WTC11 (cell line): ENCODE data around the gene CDK5RAP2. TPM values are rescaled to one million over a fixed set of nuclear protein-coding genes. Genes with fewer than 3 reads are reported as not detected.

Experiments
- ATAC-seq: fragments of 200-7000 bp; cut with Tn5 transposase; 2 replicates; pipeline ENCODE4 v1.10.0; 2021; ENCODE audit warnings: mild to moderate bottlenecking, moderate library complexity
- CTCF ChIA-PET: fragments of 300-600 bp; sonication (Branson Sonifier 250); formaldehyde crosslinking; loops from one replicate; lab custom pipeline; 2021; ENCODE audit warnings: antibody characterized with exemption; lab: Charles Lee
- POLR2A ChIA-PET: fragments of 350-600 bp; sonication (Branson Sonifier 250); formaldehyde crosslinking; loops from one replicate; lab custom pipeline; 2021; ENCODE audit warnings: antibody characterized with exemption; lab: Charles Lee
- DNase-seq: peaks from one replicate; pipeline ENCODE4 v3.0.0; 2021; ENCODE audit warnings: low spot score
- H3K27ac Mint-ChIP-seq: 2 replicates; pipeline ENCODE4 v1.8.0; 2021; ENCODE audit warnings: mixed read lengths
- H3K27me3 Mint-ChIP-seq: 2 replicates; pipeline ENCODE4 v1.8.0; 2021; ENCODE audit warnings: low read depth, mild to moderate bottlenecking, moderate library complexity, mixed read lengths
- H3K36me3 Mint-ChIP-seq: 2 replicates; pipeline ENCODE4 v1.8.0; 2021; ENCODE audit warnings: mixed read lengths
- H3K4me1 Mint-ChIP-seq: 2 replicates; pipeline ENCODE4 v1.8.0; 2022; ENCODE audit warnings: mixed read lengths
- H3K4me3 Mint-ChIP-seq: 2 replicates; pipeline ENCODE4 v1.8.0; 2021; ENCODE audit warnings: mild to moderate bottlenecking, moderate library complexity, mixed read lengths
- H3K9me3 Mint-ChIP-seq: 2 replicates; pipeline ENCODE4 v1.8.0; 2021; ENCODE audit warnings: mixed read lengths
- ATF1 ChIP-seq: sonication (generic); formaldehyde crosslinking; IDR thresholded peaks from 2 replicates; pipeline ENCODE4 v1.8.1; 2023; ENCODE audit warnings: mild to moderate bottlenecking, moderate library complexity, missing genetic modification reagents
- HMGA2 ChIP-seq: fragments of 250-450 bp; sonication (Bioruptor Pico); IDR thresholded peaks from 2 replicates; pipeline ENCODE4 v1.4.0; 2021; ENCODE audit warnings: mild to moderate bottlenecking, moderate library complexity
- NR3C1 ChIP-seq: sonication (generic); formaldehyde crosslinking; conservative IDR thresholded peaks from 2 replicates; pipeline ENCODE4 v1.8.1; 2023; ENCODE audit warnings: low read depth, mild to moderate bottlenecking, missing genetic modification reagents
- PRRX2 ChIP-seq: fragments of 250-450 bp; sonication (Bioruptor Pico); IDR thresholded peaks from 2 replicates; pipeline ENCODE4 v1.8.0; 2021; ENCODE audit warnings: mild to moderate bottlenecking
- SP1 ChIP-seq: sonication (generic); formaldehyde crosslinking; conservative IDR thresholded peaks from 2 replicates; pipeline ENCODE4 v1.8.1; 2022; ENCODE audit warnings: missing genetic modification reagents
- TCF7 ChIP-seq: sonication (generic); formaldehyde crosslinking; IDR thresholded peaks from 2 replicates; pipeline ENCODE4 v1.8.0; 2022; ENCODE audit warnings: mild to moderate bottlenecking, low read depth, missing genetic modification reagents, moderate library complexity
- TEAD1 ChIP-seq: sonication (generic); formaldehyde crosslinking; IDR thresholded peaks from 2 replicates; pipeline ENCODE4 v1.8.0; 2022; ENCODE audit warnings: mild to moderate bottlenecking, missing genetic modification reagents
- TEAD4 ChIP-seq: sonication (generic); formaldehyde crosslinking; IDR thresholded peaks from 2 replicates; pipeline ENCODE4 v1.8.0; 2022; ENCODE audit warnings: mild to moderate bottlenecking, missing genetic modification reagents
- TP53 ChIP-seq: sonication (generic); formaldehyde crosslinking; IDR thresholded peaks from 2 replicates; pipeline ENCODE4 v1.8.1; 2023; ENCODE audit warnings: mild to moderate bottlenecking, missing genetic modification reagents
- ZNF263 ChIP-seq: sonication (generic); formaldehyde crosslinking; IDR thresholded peaks from 2 replicates; pipeline ENCODE4 v1.8.1; 2022; ENCODE audit warnings: low read depth, mild to moderate bottlenecking, moderate library complexity, missing genetic modification reagents
- ZNF423 ChIP-seq: fragments of 250-450 bp; sonication (Bioruptor Pico); IDR thresholded peaks from 2 replicates; pipeline ENCODE4 v2.1.2; 2022; ENCODE audit warnings: mild to moderate bottlenecking, moderate library complexity
- total RNA-seq: library from RNA; stranded (reverse); gene quantifications from 3 replicates; pipeline ENCODE4 v1.2.3, GENCODE V29; 2021
- TF ChIP-seq, protein P1 (sequence below): sonication (generic); formaldehyde crosslinking; IDR thresholded peaks from 2 replicates; pipeline ENCODE4 v1.8.1; 2023; ENCODE audit warnings: mild to moderate bottlenecking, missing genetic modification reagents
- TF ChIP-seq, protein P2 (sequence below): sonication (generic); formaldehyde crosslinking; IDR thresholded peaks from 2 replicates; pipeline ENCODE4 v1.8.0; 2022; ENCODE audit warnings: mild to moderate bottlenecking, missing genetic modification reagents
- TF ChIP-seq, protein P3 (sequence below): sonication (generic); formaldehyde crosslinking; IDR thresholded peaks from 2 replicates; pipeline ENCODE4 v1.8.1; 2023; ENCODE audit warnings: mild to moderate bottlenecking, missing genetic modification reagents, moderate library complexity
- TF ChIP-seq, protein P4 (sequence below): sonication (generic); formaldehyde crosslinking; IDR thresholded peaks from 2 replicates; pipeline ENCODE4 v1.8.0; 2022; ENCODE audit warnings: mild to moderate bottlenecking, missing genetic modification reagents
- TF ChIP-seq, protein P5 (sequence below): fragments of 250-450 bp; sonication (Bioruptor Pico); IDR thresholded peaks from 2 replicates; pipeline ENCODE4 v2.1.2; 2022; ENCODE audit warnings: mild to moderate bottlenecking, moderate library complexity
- TF ChIP-seq, protein P6 (sequence below): sonication (generic); formaldehyde crosslinking; IDR thresholded peaks from 2 replicates; pipeline ENCODE4 v1.8.0; 2023; ENCODE audit warnings: missing genetic modification reagents
- TF ChIP-seq, protein P7 (sequence below): sonication (generic); formaldehyde crosslinking; IDR thresholded peaks from 2 replicates; pipeline ENCODE4 v1.8.1; 2022; ENCODE audit warnings: mild to moderate bottlenecking, moderate library complexity, missing genetic modification reagents
- TF ChIP-seq, protein P8 (sequence below): fragments of 200-600 bp; IDR thresholded peaks from 2 replicates; pipeline ENCODE4 v1.8.0; 2022; ENCODE audit warnings: antibody characterized with exemption

CDK5RAP2 gene
- total RNA-seq, 1 experiment from 2014 or later: 48.3 TPM

DNA sequence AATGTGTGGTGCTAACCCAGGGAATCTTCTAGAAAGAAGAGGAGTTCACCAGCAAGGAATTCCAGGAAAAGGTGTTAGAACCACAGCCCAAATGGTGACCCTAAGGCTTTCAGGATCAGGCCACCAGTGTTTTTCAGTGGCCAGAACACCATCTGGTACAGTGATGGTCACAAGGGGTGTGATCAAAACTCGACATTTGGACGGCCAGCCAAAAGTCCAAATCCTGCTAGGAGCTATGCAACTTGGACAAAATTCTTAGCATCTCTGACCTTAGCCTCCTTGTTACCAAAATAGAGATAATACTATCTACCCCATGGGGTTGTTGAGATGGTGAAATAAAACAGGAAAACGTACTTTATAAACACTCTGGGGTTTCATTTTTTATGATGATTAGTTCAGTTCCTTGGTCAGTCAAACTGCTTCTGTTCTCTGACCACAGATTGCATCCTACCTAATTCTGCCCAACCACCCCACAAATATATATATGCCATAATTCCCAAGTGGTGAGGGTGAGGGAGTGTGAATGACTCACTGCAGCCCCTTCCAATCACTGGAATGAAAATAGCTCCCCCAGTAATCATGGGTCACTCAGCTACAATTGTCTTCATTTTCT lies 210.3 kb downstream of the CDK5RAP2 start:
- ChIA-PET CTCF (interaction anchor here (0.6 to 1.0 kb wide), 2 partner anchors 108 to 162 kb away, joined by 3 read pairs; no protein-coding TSS in a partner anchor), POLR2A (no interaction called here)
- DNase-seq (no peak), ATAC-seq (no peak)
- peaks cover 14% of the 10 kb centered on the region for H3K4me1 Mint-ChIP-seq
- no peak overlapping the region for H3K27ac Mint-ChIP-seq
- H3K36me3 Mint-ChIP-seq: peaks cover 17% of the 10 kb centered on the region
- no peak overlapping the region for H3K4me3 Mint-ChIP-seq
- H3K27me3 Mint-ChIP-seq: peaks cover 4% of the 10 kb centered on the region
- no peak for TF ChIP-seq TP53
- TF ChIP-seq, protein P1, sequence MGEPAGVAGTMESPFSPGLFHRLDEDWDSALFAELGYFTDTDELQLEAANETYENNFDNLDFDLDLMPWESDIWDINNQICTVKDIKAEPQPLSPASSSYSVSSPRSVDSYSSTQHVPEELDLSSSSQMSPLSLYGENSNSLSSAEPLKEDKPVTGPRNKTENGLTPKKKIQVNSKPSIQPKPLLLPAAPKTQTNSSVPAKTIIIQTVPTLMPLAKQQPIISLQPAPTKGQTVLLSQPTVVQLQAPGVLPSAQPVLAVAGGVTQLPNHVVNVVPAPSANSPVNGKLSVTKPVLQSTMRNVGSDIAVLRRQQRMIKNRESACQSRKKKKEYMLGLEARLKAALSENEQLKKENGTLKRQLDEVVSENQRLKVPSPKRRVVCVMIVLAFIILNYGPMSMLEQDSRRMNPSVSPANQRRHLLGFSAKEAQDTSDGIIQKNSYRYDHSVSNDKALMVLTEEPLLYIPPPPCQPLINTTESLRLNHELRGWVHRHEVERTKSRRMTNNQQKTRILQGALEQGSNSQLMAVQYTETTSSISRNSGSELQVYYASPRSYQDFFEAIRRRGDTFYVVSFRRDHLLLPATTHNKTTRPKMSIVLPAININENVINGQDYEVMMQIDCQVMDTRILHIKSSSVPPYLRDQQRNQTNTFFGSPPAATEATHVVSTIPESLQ: no peak
- no peak for TF ChIP-seq HMGA2 (CRISPR knock-in tag)
- TF ChIP-seq, protein P2, sequence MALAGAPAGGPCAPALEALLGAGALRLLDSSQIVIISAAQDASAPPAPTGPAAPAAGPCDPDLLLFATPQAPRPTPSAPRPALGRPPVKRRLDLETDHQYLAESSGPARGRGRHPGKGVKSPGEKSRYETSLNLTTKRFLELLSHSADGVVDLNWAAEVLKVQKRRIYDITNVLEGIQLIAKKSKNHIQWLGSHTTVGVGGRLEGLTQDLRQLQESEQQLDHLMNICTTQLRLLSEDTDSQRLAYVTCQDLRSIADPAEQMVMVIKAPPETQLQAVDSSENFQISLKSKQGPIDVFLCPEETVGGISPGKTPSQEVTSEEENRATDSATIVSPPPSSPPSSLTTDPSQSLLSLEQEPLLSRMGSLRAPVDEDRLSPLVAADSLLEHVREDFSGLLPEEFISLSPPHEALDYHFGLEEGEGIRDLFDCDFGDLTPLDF (CRISPR knock-in tag): no peak
- no peak for TF ChIP-seq NR3C1
- peaks cover 26% of the 10 kb centered on the region for H3K9me3 Mint-ChIP-seq

DNA sequence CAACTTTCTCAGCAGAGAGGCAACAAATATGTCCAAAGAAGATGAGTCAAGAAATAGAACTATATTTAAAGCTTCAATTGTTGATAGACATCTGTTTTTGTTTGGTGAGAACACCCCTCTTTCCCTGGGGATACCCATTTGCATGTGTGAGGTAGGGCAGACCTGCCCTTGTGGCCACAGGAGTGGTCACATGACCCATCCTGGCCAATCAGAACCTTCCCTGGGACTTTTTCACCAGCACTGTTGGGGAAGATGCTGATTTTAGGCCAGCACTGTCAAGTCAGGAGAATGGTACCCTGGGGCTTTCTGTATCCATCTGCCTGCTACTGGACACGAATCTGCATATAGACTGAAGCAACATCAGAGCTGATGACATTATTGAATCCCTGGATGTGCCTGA lies 211.2 kb downstream of the CDK5RAP2 start:
- peaks cover 20% of the 10 kb centered on the region for H3K36me3 Mint-ChIP-seq
- no peak overlapping the region for H3K4me3 Mint-ChIP-seq
- no peak overlapping the region for H3K27ac Mint-ChIP-seq
- H3K27me3 Mint-ChIP-seq: peaks cover 4% of the 10 kb centered on the region
- DNase-seq (no peak), ATAC-seq (no peak)
- TF ChIP-seq, protein P3, sequence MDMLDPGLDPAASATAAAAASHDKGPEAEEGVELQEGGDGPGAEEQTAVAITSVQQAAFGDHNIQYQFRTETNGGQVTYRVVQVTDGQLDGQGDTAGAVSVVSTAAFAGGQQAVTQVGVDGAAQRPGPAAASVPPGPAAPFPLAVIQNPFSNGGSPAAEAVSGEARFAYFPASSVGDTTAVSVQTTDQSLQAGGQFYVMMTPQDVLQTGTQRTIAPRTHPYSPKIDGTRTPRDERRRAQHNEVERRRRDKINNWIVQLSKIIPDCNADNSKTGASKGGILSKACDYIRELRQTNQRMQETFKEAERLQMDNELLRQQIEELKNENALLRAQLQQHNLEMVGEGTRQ: peak; percentile 73
- TF ChIP-seq ZNF423 (CRISPR knock-in tag): no peak
- TF ChIP-seq, protein P4, sequence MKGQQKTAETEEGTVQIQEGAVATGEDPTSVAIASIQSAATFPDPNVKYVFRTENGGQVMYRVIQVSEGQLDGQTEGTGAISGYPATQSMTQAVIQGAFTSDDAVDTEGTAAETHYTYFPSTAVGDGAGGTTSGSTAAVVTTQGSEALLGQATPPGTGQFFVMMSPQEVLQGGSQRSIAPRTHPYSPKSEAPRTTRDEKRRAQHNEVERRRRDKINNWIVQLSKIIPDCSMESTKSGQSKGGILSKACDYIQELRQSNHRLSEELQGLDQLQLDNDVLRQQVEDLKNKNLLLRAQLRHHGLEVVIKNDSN (CRISPR knock-in tag): peak; percentile 56; the same call in 1 of the 2 replicates
- POLR2A ChIA-PET: no interaction called here
- H3K9me3 Mint-ChIP-seq: peaks cover 29% of the 10 kb centered on the region
- CTCF ChIA-PET: interaction anchor here (0.6 to 1.0 kb wide), 2 partner anchors 109 to 163 kb away, joined by 3 read pairs; no protein-coding TSS in a partner anchor
- peaks cover 14% of the 10 kb centered on the region for H3K4me1 Mint-ChIP-seq

DNA sequence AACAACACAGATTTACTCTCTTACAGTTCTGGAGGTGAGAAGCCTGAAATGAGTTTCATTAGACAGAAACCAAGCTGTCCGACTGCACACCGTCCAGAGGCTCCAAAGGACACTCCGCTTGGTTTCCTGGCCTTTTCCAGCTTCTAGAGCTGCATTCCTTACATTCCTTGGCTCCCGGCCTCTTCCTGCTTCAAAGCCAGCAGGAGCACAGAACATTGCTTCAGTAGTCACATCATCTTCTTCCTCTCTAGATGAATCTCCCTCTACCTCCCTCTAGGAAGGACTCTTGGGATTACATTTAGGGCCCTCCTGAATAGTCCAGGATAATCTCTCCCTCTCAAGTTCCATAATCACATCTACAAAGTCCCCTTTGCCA lies 213.3 kb downstream of the CDK5RAP2 start:
- DNase-seq (no peak), ATAC-seq (peak; percentile 95)
- Mint-ChIP-seq H3K4me3 (no peak overlapping the region), H3K27me3 (no peaks in the 10 kb centered on the region; the same call in 1 of the 2 replicates), H3K4me1 (peaks cover 14% of the 10 kb centered on the region), H3K36me3 (peaks cover 15% of the 10 kb centered on the region), H3K9me3 (peaks cover 26% of the 10 kb centered on the region), H3K27ac (no peak overlapping the region)
- TF ChIP-seq TEAD4 (CRISPR knock-in tag): peak; percentile 55; the same call in 1 of the 2 replicates
- TF ChIP-seq, protein P5, sequence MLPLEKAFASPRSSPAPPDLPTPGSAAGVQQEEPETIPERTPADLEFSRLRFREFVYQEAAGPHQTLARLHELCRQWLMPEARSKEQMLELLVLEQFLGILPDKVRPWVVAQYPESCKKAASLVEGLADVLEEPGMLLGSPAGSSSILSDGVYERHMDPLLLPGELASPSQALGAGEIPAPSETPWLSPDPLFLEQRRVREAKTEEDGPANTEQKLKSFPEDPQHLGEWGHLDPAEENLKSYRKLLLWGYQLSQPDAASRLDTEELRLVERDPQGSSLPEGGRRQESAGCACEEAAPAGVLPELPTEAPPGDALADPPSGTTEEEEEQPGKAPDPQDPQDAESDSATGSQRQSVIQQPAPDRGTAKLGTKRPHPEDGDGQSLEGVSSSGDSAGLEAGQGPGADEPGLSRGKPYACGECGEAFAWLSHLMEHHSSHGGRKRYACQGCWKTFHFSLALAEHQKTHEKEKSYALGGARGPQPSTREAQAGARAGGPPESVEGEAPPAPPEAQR (CRISPR knock-in tag): 0 out of 2 replicates have a peak, but pooled peaks have one; percentile 25
- TF ChIP-seq TEAD1 (CRISPR knock-in tag): peak; percentile 73; the same call in 1 of the 2 replicates
- TF ChIP-seq ZNF263: no peak
- ChIA-PET CTCF (interaction anchor here (0.6 to 1.1 kb wide), 5 partner anchors 17 to 886 kb away, joined by 3 to 4 read pairs (median 3); no protein-coding TSS in a partner anchor), POLR2A (interaction anchor here (1.0 kb wide), 1 partner anchor 9 kb away, joined by 5 read pairs; no protein-coding TSS in a partner anchor)

DNA sequence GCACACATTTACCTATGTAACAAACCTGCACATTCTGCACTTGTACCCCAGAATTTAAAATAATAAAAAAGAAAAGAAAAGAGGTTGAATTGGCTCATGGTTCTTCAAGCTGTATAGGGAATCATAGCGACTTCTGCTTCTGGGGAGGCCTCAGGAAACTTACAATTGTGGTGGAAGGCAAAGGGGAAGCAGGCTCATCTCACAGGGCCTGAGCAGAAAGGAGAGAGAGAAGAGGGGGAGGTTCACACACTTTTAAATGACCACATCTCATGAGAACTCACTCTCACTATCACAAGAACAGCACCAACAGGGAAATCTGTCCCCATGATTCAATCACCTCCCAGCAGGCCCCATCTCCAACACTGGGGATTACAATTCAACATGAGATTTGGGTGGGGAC lies 214.6 kb downstream of the CDK5RAP2 start:
- DNase-seq: no peak
- ChIA-PET POLR2A (no interaction called here), CTCF (no interaction called here)
- peaks cover 17% of the 10 kb centered on the region for H3K4me1 Mint-ChIP-seq
- no peak overlapping the region for H3K27ac Mint-ChIP-seq
- H3K9me3 Mint-ChIP-seq: peaks cover 26% of the 10 kb centered on the region
- peaks cover 15% of the 10 kb centered on the region for H3K36me3 Mint-ChIP-seq
- no peaks in the 10 kb centered on the region; the same call in 1 of the 2 replicates for H3K27me3 Mint-ChIP-seq
- no peak for ATAC-seq
- no peak overlapping the region for H3K4me3 Mint-ChIP-seq
- no peak for TF ChIP-seq SP1 (CRISPR knock-in tag)
- TF ChIP-seq, protein P6, sequence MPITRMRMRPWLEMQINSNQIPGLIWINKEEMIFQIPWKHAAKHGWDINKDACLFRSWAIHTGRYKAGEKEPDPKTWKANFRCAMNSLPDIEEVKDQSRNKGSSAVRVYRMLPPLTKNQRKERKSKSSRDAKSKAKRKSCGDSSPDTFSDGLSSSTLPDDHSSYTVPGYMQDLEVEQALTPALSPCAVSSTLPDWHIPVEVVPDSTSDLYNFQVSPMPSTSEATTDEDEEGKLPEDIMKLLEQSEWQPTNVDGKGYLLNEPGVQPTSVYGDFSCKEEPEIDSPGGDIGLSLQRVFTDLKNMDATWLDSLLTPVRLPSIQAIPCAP (CRISPR knock-in tag): no peak
- TF ChIP-seq PRRX2 (CRISPR knock-in tag): no peak
- no peak for TF ChIP-seq TCF7
- TF ChIP-seq, protein P7, sequence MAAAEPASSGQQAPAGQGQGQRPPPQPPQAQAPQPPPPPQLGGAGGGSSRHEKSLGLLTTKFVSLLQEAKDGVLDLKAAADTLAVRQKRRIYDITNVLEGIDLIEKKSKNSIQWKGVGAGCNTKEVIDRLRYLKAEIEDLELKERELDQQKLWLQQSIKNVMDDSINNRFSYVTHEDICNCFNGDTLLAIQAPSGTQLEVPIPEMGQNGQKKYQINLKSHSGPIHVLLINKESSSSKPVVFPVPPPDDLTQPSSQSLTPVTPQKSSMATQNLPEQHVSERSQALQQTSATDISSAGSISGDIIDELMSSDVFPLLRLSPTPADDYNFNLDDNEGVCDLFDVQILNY: no peak
- TF ChIP-seq, protein P8, sequence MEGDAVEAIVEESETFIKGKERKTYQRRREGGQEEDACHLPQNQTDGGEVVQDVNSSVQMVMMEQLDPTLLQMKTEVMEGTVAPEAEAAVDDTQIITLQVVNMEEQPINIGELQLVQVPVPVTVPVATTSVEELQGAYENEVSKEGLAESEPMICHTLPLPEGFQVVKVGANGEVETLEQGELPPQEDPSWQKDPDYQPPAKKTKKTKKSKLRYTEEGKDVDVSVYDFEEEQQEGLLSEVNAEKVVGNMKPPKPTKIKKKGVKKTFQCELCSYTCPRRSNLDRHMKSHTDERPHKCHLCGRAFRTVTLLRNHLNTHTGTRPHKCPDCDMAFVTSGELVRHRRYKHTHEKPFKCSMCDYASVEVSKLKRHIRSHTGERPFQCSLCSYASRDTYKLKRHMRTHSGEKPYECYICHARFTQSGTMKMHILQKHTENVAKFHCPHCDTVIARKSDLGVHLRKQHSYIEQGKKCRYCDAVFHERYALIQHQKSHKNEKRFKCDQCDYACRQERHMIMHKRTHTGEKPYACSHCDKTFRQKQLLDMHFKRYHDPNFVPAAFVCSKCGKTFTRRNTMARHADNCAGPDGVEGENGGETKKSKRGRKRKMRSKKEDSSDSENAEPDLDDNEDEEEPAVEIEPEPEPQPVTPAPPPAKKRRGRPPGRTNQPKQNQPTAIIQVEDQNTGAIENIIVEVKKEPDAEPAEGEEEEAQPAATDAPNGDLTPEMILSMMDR: no peak
- no peak for TF ChIP-seq ATF1 (CRISPR knock-in tag)
